DOHH2 (cell line): ENCODE data around the gene PYGB.

Experiments
- CTCF ChIP-seq: fragments of 200-600 bp; sonication (generic); IDR thresholded peaks from one replicate; pipeline ENCODE4 v1.5.1; 2014; ENCODE audit warnings: antibody characterized with exemption, mild to moderate bottlenecking, low read depth, low read length; ENCODE audit not compliant: poor library complexity, severe bottlenecking
- EZH2phosphoT487 ChIP-seq: fragments of 200-600 bp; sonication (generic); IDR thresholded peaks from 2 replicates; pipeline ENCODE4 v1.6.1; 2017; ENCODE audit warnings: borderline replicate concordance, mild to moderate bottlenecking, antibody characterized with exemption, low read length, moderate library complexity, mixed read lengths

- TF ChIP-seq CTCF (no peak), EZH2phosphoT487 (no peak)
Observed at GRCh38 chr20:25316506-25317190, 68.8 kb downstream of the PYGB start.
